ENCODE results near the gene MIB1.

The MIB1 gene

DNA sequence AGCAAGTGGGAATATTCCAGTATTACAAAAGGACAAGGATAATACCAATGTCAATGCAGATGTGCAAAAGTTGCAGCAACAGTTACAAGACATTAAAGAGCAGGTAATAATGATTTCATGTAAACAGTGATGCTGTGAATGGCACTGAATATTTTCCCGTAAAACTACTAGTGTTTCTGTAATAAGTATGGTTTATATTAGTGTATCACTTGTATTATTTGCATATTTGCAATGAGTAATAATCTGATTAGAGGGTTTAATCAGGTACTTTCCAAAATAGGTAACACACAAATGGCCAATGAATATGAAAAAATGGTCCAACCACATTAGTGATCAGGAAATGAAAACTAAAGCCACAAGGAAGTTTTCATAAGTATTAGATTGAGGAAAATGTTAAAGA lies 118.0 kb downstream of the MIB1 start:
- Mint-ChIP-seq H3K9me3 (ENCODE audit: low read depth) (no peaks in the 10 kb centered on the region), H3K27ac (no peak overlapping the region), H3K4me3 (no peak overlapping the region), H3K27me3 (no peaks in the 10 kb centered on the region), H3K4me1 (ENCODE audit: low read depth) (no peaks in the 10 kb centered on the region), H3K36me3 (peaks cover 10% of the 10 kb centered on the region)

DNA sequence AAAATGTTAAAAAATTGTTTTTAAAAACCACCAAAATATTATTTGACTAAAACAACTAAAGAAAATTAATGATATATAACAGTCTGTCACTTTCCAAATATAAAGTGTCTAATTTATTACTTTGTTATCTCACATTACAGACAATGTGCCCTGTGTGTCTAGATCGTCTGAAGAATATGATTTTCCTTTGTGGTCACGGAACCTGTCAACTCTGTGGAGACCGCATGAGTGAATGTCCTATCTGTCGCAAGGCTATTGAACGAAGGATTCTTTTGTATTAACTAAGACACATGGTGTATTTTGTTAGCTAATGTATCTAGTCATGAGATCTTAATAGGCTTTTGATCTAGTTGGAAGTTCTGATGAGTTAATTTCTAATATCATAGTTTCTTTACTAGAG lies 123.8 kb downstream of the MIB1 start:
- no peaks in the 10 kb centered on the region for H3K27me3 Mint-ChIP-seq
- H3K9me3 Mint-ChIP-seq (ENCODE audit: low read depth) = no peaks in the 10 kb centered on the region
- no peaks in the 10 kb centered on the region for H3K4me1 Mint-ChIP-seq (ENCODE audit: low read depth)
- H3K27ac Mint-ChIP-seq = no peak overlapping the region
- peaks cover 13% of the 10 kb centered on the region for H3K36me3 Mint-ChIP-seq
- no peak overlapping the region for H3K4me3 Mint-ChIP-seq

DNA sequence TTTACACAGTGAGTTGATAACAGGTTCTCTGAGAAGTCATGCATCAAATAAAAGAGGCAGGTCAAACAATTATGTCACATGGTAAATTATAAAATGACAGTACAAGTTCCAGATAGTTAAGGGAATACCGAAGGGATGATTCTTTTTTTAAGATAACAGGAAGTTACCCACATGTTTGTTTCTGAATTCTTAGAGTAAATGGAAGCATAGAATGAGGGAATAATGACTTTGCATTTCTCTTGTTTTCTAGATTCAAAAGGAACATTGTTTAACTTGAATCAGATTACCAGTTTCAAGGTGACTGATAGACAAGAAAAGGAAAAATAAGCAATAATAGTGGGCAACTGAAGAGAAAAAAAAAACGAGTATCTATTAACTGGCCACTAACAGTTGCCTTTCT lies 124.5 kb downstream of the MIB1 start:
- Mint-ChIP-seq H3K4me3 (no peak overlapping the region), H3K9me3 (ENCODE audit: low read depth) (no peaks in the 10 kb centered on the region), H3K27ac (no peak overlapping the region), H3K27me3 (no peaks in the 10 kb centered on the region), H3K36me3 (peaks cover 14% of the 10 kb centered on the region), H3K4me1 (ENCODE audit: low read depth) (no peaks in the 10 kb centered on the region)

DNA sequence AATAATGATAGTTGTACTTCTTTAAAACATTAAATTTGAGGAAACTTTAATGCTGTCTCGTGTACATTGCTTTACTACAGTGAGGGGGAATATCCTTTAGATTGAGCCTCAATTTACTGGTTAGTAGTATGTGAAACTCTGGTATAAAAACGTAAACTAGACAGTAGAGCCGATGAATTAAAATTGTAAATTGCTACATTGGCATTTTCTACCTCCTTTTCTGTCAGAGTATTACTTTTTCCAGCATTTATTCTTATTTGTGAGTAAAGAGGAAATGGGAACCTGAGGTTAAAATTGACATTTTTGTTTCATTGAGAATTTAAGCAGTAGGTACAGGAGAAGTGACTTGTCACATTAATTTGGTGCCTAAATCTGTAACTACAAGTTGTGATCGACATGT lies 128.2 kb downstream of the MIB1 start:
- Mint-ChIP-seq H3K4me1 (ENCODE audit: low read depth) (no peaks in the 10 kb centered on the region), H3K4me3 (no peak overlapping the region), H3K27me3 (no peaks in the 10 kb centered on the region), H3K36me3 (peaks cover 15% of the 10 kb centered on the region), H3K9me3 (ENCODE audit: low read depth) (peaks cover 5% of the 10 kb centered on the region), H3K27ac (no peak overlapping the region)

DNA sequence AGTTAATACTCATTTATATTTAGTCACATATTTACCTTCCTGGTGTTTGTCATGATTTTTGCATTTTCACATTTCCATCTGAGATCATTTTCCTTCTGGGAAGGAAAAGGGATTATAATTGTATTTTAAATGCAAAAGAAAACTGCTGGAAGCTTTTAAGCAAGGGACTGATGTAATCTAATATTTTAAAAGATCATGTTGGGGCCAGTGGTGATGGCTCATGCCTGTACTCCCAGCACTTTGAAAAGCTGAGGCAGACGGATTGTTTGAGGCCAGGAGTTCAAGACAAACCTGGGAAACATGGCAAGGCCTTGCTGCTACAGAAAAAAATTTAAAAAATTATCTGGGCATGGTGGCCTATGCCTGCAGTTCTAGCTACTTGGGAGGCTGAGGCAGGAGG lies 149.0 kb downstream of the MIB1 start:
- H3K27ac Mint-ChIP-seq = no peak overlapping the region
- H3K27me3 Mint-ChIP-seq = peaks cover 12% of the 10 kb centered on the region
- H3K36me3 Mint-ChIP-seq = no peaks in the 10 kb centered on the region
- no peaks in the 10 kb centered on the region for H3K4me1 Mint-ChIP-seq (ENCODE audit: low read depth)
- no peaks in the 10 kb centered on the region for H3K9me3 Mint-ChIP-seq (ENCODE audit: low read depth)
- H3K4me3 Mint-ChIP-seq = no peak overlapping the region

DNA sequence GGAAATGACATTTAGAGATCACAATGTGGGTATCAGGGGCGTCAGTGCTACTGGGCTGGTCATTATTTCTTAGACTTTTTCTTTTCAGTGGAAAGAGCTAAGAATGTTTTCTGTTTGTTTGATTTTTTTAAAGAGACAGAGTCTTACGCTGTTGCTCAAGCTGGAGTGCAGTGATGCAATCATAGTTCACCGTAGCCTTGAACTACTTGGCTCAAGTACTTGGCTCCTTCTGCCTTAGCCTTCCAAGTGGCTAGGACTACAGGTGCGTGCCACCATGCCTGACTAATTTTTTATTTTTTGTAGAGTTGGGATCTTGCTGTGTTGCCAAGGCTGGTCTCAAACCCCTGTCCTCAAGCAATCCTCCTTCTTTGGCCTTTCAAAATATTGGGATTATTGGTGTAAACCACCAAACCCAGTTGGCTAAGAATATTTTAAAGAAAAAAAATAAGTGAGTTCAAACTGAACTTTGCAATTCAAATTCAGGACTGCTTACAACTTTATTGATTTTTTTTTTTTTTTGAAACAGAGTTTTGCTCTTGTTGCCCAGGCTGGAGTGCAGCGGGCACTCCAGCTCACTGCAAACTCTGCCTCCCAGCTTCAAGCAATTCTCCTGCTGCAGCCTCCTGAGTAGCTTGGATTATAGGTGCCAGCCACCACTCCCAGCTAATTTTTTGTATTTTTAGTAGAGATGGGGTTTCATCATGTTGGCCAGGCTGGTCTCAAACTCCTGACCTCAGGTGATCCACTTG lies 154.2 kb downstream of the MIB1 start:
- Mint-ChIP-seq H3K9me3 (ENCODE audit: low read depth) (no peaks in the 10 kb centered on the region), H3K27me3 (peaks cover 21% of the 10 kb centered on the region), H3K27ac (no peak overlapping the region), H3K36me3 (no peaks in the 10 kb centered on the region), H3K4me1 (ENCODE audit: low read depth) (peaks cover 4% of the 10 kb centered on the region), H3K4me3 (no peak overlapping the region)

DNA sequence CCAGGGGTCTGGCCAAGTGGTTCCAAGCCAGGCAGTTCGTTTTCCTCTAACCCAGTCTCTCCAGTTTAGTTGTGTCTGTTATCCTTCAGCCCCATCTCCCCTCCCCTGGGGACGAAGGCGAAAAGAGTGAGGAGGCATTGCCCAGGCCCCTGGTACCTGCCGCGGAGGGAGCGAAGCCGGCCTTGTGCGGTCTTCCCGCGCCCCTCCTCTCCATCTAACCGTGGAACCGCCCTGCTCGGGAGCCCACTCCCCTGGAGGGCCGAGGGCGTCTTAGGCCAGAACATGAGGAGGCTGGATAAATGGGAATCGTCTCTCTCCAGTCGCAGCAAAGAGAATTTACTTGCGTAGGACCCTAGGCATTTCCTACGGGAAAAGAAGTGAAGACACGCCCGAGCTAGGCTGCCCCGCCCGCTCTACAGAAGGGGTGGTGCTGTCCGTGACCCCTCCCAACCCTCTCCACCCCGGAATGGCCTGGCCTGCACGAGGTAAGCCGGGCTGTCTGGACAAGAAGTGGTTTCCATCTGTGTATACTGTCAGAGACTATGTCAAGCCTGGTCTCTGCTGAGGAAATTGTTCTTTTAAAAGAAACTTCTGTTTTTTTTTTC lies 156.2 kb downstream of the MIB1 start:
- H3K27ac Mint-ChIP-seq = no peak overlapping the region
- H3K9me3 Mint-ChIP-seq (ENCODE audit: low read depth) = no peaks in the 10 kb centered on the region
- peaks cover 4% of the 10 kb centered on the region for H3K4me1 Mint-ChIP-seq (ENCODE audit: low read depth)
- H3K36me3 Mint-ChIP-seq = no peaks in the 10 kb centered on the region
- H3K27me3 Mint-ChIP-seq = peaks cover 17% of the 10 kb centered on the region
- no peak overlapping the region for H3K4me3 Mint-ChIP-seq

DNA sequence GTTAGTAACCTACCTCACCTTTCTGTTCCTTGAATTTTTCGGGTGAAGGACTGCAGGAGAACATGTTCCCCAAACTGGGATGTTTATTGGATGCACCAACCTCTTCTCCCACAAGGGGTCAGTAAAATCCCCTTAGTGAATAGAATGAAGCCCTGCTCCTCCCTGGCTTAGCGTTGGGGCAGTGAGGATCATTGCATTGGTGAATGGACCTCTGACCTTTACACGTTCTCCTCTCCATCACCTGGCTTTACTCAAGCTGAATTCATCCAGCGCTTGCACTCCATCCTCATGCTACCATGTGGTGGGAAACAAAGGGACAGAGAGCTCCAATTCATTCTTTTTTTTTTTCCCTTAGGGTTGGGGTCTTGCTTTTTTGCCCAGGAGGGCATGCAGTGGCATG lies 157.2 kb downstream of the MIB1 start:
- no peak overlapping the region for H3K27ac Mint-ChIP-seq
- H3K9me3 Mint-ChIP-seq (ENCODE audit: low read depth) = no peaks in the 10 kb centered on the region
- peaks cover 4% of the 10 kb centered on the region for H3K4me1 Mint-ChIP-seq (ENCODE audit: low read depth)
- no peak overlapping the region for H3K4me3 Mint-ChIP-seq
- no peaks in the 10 kb centered on the region for H3K36me3 Mint-ChIP-seq
- H3K27me3 Mint-ChIP-seq = peaks cover 16% of the 10 kb centered on the region

DNA sequence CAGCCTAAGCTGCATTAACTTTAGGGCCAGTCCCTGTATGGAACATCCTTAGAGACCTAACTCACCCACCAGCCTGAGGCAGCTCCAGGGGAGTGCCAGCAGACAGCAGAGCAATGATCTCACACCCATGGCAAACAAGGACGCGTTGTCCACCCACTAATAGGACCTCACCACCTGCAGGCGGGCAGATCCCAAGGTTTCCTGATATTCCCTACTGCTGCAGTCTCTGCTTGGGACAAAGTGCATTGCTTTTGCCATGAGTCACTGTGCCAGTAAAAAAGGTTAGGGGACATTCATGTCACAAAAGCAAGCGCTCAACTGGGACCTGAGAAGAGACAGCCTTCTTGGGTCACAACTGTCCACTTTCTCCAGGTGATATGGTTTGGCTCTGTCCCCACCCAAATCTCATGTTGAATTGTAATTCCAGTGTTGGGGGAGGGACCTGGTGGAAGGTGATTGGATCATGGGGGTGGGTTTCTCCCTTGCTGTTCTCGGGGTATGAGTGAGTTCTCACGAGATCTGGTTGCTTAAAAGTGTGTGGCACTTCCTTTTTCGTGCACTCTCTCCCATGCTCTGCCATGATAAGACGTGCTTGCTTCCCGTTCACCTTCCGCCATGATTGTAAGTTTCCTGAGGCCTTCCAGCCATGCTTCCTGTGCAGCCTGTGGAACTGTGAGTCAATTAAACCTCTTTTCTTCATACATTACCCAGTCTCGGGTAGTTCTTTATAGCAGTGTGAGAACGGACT lies 160.2 kb downstream of the MIB1 start:
- peaks cover 4% of the 10 kb centered on the region for H3K4me1 Mint-ChIP-seq (ENCODE audit: low read depth)
- H3K27ac Mint-ChIP-seq = no peak overlapping the region
- no peaks in the 10 kb centered on the region for H3K36me3 Mint-ChIP-seq
- peaks cover 18% of the 10 kb centered on the region for H3K27me3 Mint-ChIP-seq
- no peaks in the 10 kb centered on the region for H3K9me3 Mint-ChIP-seq (ENCODE audit: low read depth)
- H3K4me3 Mint-ChIP-seq = no peak overlapping the region

DNA sequence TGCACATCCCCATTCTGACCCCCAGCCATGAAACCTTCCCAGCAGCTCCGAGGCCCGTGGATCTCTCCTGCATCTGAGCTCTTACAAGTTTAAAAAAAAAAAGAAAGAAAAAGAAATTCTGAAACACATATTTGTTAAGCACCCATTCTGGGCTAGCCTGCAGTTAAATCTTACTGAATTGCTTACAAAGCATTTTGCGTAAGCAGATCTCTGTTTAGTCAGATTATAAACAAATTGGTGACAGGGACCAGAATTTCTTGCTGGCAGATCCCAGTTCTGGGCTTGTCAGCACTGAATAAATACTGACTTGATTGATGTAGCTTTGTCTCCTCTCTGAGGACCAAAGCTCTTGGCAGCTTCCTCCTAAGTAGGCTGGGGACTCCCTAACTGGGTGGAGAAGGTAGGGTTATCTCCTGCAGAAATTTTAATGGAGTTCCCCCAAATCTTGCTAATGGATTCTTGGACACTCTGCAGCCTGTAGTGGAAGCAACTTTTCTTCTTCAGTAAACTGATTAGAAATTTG lies 160.9 kb downstream of the MIB1 start:
- Mint-ChIP-seq H3K27ac (no peak overlapping the region), H3K4me3 (no peak overlapping the region), H3K4me1 (ENCODE audit: low read depth) (peaks cover 4% of the 10 kb centered on the region), H3K36me3 (no peaks in the 10 kb centered on the region), H3K9me3 (ENCODE audit: low read depth) (no peaks in the 10 kb centered on the region), H3K27me3 (peaks cover 16% of the 10 kb centered on the region)

DNA sequence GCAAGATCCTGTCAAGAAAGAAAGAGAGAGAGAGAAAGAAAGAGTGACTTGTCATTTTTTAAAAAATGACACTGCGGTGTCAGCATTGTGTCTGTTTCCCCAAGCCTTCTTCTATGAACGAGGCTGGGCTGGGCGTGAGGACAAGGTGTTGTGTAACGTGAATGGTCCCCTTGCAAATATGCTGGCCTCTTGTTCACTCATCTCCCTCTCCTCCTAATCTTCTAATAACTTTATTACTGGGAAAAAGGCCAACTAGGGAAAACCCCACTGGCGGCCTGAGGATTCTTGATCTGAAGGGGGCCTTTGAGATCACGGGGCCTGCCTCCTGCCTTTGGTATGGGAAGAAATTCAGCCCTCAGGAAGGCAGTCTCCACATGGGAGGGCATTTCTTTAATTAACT lies 163.1 kb downstream of the MIB1 start:
- no peak overlapping the region for H3K27ac Mint-ChIP-seq
- H3K9me3 Mint-ChIP-seq (ENCODE audit: low read depth) = no peaks in the 10 kb centered on the region
- H3K4me3 Mint-ChIP-seq = no peak overlapping the region
- no peaks in the 10 kb centered on the region for H3K4me1 Mint-ChIP-seq (ENCODE audit: low read depth)
- no peaks in the 10 kb centered on the region for H3K36me3 Mint-ChIP-seq
- peaks cover 10% of the 10 kb centered on the region for H3K27me3 Mint-ChIP-seq

DNA sequence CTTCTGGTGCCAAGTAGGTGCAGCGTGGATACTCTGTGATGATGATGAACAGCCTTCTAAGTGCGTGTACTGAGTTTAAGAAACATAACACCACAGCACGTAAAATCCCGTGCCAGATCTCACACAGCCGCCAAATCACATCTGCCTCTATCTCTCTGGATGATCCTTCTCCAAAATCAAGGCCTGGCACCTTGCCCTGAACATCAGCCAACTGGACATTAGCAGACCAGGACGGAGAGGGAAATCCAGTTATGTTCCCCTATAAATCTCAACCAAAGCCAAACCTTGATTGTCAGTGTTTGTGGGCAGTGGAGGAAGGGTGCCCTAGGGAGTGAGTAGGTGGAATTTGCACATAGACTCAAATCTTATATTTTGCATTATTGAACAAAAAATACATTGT lies 164.3 kb downstream of the MIB1 start:
- H3K4me3 Mint-ChIP-seq = no peak overlapping the region
- H3K9me3 Mint-ChIP-seq (ENCODE audit: low read depth) = no peaks in the 10 kb centered on the region
- H3K27me3 Mint-ChIP-seq = peaks cover 9% of the 10 kb centered on the region
- no peaks in the 10 kb centered on the region for H3K4me1 Mint-ChIP-seq (ENCODE audit: low read depth)
- no peaks in the 10 kb centered on the region for H3K36me3 Mint-ChIP-seq
- no peak overlapping the region for H3K27ac Mint-ChIP-seq

DNA sequence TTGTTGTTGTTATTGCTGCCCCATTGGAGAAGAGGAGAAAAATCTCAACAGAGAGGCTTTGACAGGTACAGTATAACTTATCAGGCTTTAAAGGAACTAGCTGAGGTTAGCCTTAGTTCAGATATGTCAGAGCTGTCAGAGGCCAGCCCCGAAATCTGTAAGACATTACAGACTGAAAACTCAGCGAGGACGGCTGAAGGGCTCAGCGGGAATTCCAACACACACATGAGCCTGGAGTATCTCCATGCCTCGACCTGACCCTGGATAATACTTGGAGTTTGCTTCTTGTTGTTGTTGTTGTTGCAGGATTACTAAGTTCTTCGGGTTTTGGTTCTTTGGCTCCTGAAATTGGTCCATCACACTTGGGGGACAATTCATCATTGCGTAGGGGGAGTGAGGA lies 166.9 kb downstream of the MIB1 start:
- no peak overlapping the region for H3K4me3 Mint-ChIP-seq
- H3K4me1 Mint-ChIP-seq (ENCODE audit: low read depth) = no peaks in the 10 kb centered on the region
- no peak overlapping the region for H3K27ac Mint-ChIP-seq
- peaks cover 9% of the 10 kb centered on the region for H3K27me3 Mint-ChIP-seq
- H3K36me3 Mint-ChIP-seq = no peaks in the 10 kb centered on the region
- no peaks in the 10 kb centered on the region for H3K9me3 Mint-ChIP-seq (ENCODE audit: low read depth)

DNA sequence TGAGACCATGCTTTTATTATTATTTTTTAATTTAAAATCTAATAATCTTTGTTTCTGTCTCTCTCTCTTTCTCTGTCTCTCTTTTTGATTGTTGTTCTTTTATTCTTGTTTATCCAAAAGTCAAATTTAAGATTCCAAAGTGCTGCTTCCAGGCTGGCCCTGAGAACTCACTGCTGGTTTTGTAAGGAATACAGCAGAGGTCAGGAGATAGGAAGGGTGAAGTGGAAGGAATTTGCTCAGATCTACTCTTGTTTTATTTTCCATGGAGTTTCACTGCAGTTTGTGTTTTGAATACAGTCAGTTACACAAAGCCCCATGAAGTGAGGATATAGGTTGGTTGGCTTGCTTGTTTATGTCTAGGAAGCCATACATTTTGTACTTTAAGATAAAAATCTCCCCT lies 168.1 kb downstream of the MIB1 start:
- H3K36me3 Mint-ChIP-seq = no peaks in the 10 kb centered on the region
- peaks cover 8% of the 10 kb centered on the region for H3K27me3 Mint-ChIP-seq
- no peaks in the 10 kb centered on the region for H3K9me3 Mint-ChIP-seq (ENCODE audit: low read depth)
- no peaks in the 10 kb centered on the region for H3K4me1 Mint-ChIP-seq (ENCODE audit: low read depth)
- no peak overlapping the region for H3K27ac Mint-ChIP-seq
- H3K4me3 Mint-ChIP-seq = no peak overlapping the region

DNA sequence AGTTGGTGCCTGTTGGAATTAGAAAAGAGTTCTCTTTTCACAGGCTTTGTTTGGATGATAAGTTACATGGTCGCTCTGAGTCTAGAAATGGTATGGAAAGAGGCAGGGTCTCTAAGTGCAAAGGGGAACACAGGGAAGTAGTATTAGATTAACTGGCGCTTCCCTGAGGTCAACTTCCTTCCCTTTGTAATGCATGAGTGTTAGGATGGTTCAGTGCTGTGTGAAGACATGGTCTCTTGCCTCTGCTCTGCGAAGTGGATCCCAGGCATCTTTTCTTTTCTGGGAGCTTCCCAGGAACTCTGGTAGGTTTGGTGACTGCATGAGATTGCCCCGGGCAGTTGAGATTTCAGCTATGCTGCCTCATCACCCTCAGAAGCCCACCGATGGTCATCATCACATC lies 170.3 kb downstream of the MIB1 start:
- Mint-ChIP-seq H3K4me1 (ENCODE audit: low read depth) (no peaks in the 10 kb centered on the region), H3K4me3 (no peak overlapping the region), H3K9me3 (ENCODE audit: low read depth) (no peaks in the 10 kb centered on the region), H3K27ac (no peak overlapping the region), H3K27me3 (peaks cover 6% of the 10 kb centered on the region), H3K36me3 (no peaks in the 10 kb centered on the region)
